B cell (primary cell): ENCODE results near the gene ZFYVE16.

Experiments
- EZH2 ChIP-seq: IDR thresholded peaks from 2 replicates; pipeline ENCODE4 v1.6.1; 2012; ENCODE audit warnings: borderline replicate concordance, low read depth, mild to moderate bottlenecking, moderate library complexity, low read length; ENCODE audit not compliant: insufficient read depth, poor library complexity, severe bottlenecking
- TF ChIP-seq, protein P1 (sequence below): fragments of 200-600 bp; IDR thresholded peaks from one replicate; pipeline ENCODE4 v1.8.0; 2022; ENCODE audit warnings: antibody characterized with exemption, mild to moderate bottlenecking

DNA sequence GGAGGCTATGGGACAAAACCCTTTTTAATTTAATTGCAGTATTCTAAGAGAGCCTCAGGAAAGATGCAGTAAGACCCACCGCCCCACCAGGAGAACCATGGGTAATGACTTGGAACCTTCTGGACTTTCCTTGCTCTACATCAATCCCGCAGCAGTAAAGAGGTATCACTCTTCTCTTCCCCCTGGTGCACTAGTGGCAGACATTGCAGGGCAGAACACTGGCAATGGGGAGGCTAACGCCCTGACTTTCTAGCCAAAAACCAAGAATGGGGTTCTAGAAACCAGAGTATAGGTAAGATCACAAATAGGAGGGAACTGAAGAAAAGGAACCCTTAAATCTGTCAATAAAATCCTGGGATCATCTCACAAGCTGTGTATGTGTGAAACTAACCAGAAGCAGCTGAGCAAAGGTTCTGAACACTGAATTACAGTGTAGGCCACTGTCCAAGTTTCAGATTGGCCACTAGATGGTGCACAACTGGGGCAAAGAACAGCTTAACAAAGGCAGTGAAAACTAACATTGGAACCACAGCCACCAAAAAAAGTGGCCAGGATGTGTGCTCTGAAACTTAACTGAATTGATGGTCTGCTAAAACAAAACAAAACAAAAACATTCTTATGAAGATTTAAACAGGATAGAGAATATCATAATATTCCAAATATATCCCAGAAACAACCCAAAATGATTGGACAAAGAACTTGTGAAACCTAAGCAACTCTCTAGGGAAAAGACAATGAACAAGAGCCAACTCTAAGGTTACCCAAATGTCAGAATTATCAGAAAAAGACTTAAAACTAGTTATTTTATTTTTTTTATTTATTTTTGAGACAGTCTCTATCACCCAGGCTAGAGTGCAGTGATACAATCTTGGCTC is 73.4 kb downstream of the ZFYVE16 start:
- TF ChIP-seq, protein P1, sequence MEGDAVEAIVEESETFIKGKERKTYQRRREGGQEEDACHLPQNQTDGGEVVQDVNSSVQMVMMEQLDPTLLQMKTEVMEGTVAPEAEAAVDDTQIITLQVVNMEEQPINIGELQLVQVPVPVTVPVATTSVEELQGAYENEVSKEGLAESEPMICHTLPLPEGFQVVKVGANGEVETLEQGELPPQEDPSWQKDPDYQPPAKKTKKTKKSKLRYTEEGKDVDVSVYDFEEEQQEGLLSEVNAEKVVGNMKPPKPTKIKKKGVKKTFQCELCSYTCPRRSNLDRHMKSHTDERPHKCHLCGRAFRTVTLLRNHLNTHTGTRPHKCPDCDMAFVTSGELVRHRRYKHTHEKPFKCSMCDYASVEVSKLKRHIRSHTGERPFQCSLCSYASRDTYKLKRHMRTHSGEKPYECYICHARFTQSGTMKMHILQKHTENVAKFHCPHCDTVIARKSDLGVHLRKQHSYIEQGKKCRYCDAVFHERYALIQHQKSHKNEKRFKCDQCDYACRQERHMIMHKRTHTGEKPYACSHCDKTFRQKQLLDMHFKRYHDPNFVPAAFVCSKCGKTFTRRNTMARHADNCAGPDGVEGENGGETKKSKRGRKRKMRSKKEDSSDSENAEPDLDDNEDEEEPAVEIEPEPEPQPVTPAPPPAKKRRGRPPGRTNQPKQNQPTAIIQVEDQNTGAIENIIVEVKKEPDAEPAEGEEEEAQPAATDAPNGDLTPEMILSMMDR: peak; percentile 26
- no peak for TF ChIP-seq EZH2
